GM10248 (cell line): Measurements from ENCODE around the gene TOLLIP.

Experiments
- CTCF ChIA-PET: fragments of 300-600 bp; sonication (Branson Sonifier 250); formaldehyde crosslinking; extraction: SDS; loops from one replicate; lab custom pipeline; 2021; ENCODE audit warnings: antibody characterized with exemption; lab: Yijun Ruan, JAX
- POLR2A ChIA-PET: fragments of 350-650 bp; sonication (Branson Sonifier 250); formaldehyde crosslinking; extraction: SDS; loops from one replicate; lab custom pipeline; 2020; ENCODE audit warnings: antibody characterized with exemption; lab: Yijun Ruan, JAX
- DNase-seq: peaks from one replicate; pipeline ENCODE4 v3.0.0; 2012; ENCODE audit errors: extremely low spot score
- CTCF ChIP-seq: IDR thresholded peaks from 2 replicates; pipeline ENCODE4 v1.5.1; 2012; ENCODE audit warnings: mild to moderate bottlenecking, low read depth; ENCODE audit errors: extremely low read depth, missing control alignments, control extremely low read depth

TOLLIP gene

GRCh38 chr11:1295086-1295485 is 14.3 kb downstream of the TOLLIP start:
- TF ChIP-seq CTCF, result no peak
- DNase-seq, result no peak
- POLR2A ChIA-PET, result no interaction called here
- CTCF ChIA-PET, result no interaction called here

- no peak for DNase-seq
- ChIA-PET CTCF (interaction anchor here (1.0 to 1.9 kb wide), 3 partner anchors 15 to 221 kb away, joined by 4 to 5 read pairs (median 4); partner anchors contain the start of gene TOLLIP), POLR2A (no interaction called here)
- peak; percentile 46 for TF ChIP-seq CTCF
Measured at GRCh38 chr11:1293619-1294015, 15.8 kb downstream of the TOLLIP start.

GRCh38 chr11:1292644-1293618 is 16.5 kb downstream of the TOLLIP start:
- DNase-seq, result no peak
- ChIA-PET POLR2A (no interaction called here), CTCF (interaction anchor here (1.0 to 1.9 kb wide), 3 partner anchors 16 to 221 kb away, joined by 4 to 5 read pairs (median 4); partner anchors contain the start of gene TOLLIP)
- no peak for TF ChIP-seq CTCF

- no peak for DNase-seq
- ChIA-PET POLR2A (no interaction called here), CTCF (interaction anchor here (1.9 kb wide), 1 partner anchor 19 kb away, joined by 5 read pairs; no protein-coding TSS in a partner anchor)
- no peak for TF ChIP-seq CTCF
Measured at GRCh38 chr11:1292018-1292643, 17.3 kb downstream of the TOLLIP start.

GRCh38 chr11:1291295-1292017 is 18.0 kb downstream of the TOLLIP start:
- POLR2A ChIA-PET, result no interaction called here
- CTCF ChIA-PET, result no interaction called here
- DNase-seq, result no peak
- TF ChIP-seq CTCF, result no peak
